ENCODE results near the gene ADGRD1.

The ADGRD1 gene

DNA sequence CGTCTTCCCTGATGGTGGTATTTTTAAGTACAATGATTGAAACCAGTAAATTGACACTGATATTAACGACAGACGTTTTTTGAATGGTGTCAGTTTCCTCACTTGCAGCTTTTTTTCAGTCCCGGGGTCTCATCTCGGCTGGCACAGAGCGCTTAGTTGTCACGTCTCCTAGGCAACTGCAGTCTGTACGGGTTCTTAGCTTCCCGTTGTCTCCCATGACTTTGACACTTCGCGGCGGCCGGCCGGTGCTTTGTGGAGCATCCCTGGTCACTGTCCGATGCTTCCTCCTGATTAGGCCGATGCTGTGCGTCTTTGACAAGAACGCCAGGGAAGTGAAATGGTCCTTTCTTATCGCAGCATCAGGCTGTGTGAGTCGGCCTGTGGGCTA is 67.4 kb downstream of the ADGRD1 start:
- TF ChIP-seq MYC (IDR thresholded peaks at IDR 0.05; ENCODE audit: low read depth, low read length), result no peak
- TF ChIP-seq POLR2A (IDR thresholded peaks at IDR 0.05; ENCODE audit: extremely low read depth, insufficient read length), result no peak
- TF ChIP-seq MAX (IDR thresholded peaks at IDR 0.05; ENCODE audit: low read depth, low read length), result no peak
- TF ChIP-seq, protein P1, sequence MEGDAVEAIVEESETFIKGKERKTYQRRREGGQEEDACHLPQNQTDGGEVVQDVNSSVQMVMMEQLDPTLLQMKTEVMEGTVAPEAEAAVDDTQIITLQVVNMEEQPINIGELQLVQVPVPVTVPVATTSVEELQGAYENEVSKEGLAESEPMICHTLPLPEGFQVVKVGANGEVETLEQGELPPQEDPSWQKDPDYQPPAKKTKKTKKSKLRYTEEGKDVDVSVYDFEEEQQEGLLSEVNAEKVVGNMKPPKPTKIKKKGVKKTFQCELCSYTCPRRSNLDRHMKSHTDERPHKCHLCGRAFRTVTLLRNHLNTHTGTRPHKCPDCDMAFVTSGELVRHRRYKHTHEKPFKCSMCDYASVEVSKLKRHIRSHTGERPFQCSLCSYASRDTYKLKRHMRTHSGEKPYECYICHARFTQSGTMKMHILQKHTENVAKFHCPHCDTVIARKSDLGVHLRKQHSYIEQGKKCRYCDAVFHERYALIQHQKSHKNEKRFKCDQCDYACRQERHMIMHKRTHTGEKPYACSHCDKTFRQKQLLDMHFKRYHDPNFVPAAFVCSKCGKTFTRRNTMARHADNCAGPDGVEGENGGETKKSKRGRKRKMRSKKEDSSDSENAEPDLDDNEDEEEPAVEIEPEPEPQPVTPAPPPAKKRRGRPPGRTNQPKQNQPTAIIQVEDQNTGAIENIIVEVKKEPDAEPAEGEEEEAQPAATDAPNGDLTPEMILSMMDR (IDR thresholded peaks at IDR 0.05; ENCODE audit: low read depth, low read length), result no peak
- no peak overlapping the region for H3K4me3 ChIP-seq (ENCODE audit: low read depth, low read length)
- DNase-seq (ENCODE audit: low read depth), result no peak

DNA sequence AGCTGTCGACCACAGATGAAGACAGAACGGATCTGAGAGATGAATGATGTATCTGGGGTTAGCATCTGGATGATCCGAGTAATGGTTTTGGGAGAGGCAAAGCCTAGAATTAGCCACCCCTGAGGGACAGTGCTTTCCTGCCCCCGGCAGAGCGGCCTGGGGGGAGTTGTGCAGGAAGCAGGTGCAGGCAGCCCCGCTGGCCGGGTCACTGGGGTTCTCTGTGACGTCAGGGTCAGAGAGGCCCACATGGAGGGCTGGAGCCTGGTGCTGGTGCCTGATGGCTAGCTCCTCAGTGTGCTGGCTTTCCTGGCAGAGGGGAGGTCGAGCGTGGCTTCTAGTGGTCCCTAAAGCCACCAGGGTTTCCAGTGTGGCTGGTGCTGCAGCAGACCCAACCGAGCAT is 70.3 kb downstream of the ADGRD1 start:
- no peak for TF ChIP-seq MYC (IDR thresholded peaks at IDR 0.05; ENCODE audit: low read depth, low read length)
- no peak for TF ChIP-seq MAX (IDR thresholded peaks at IDR 0.05; ENCODE audit: low read depth, low read length)
- TF ChIP-seq, protein P1 (IDR thresholded peaks at IDR 0.05; ENCODE audit: low read depth, low read length), result no peak
- TF ChIP-seq POLR2A (IDR thresholded peaks at IDR 0.05; ENCODE audit: extremely low read depth, insufficient read length), result no peak
- no peak overlapping the region for H3K4me3 ChIP-seq (ENCODE audit: low read depth, low read length)
- DNase-seq (ENCODE audit: low read depth), result no peak

- TF ChIP-seq MYC (IDR thresholded peaks at IDR 0.05; ENCODE audit: low read depth, low read length) (no peak), POLR2A (IDR thresholded peaks at IDR 0.05; ENCODE audit: extremely low read depth, insufficient read length) (no peak), MAX (IDR thresholded peaks at IDR 0.05; ENCODE audit: low read depth, low read length) (no peak)
- TF ChIP-seq, protein P1 (IDR thresholded peaks at IDR 0.05; ENCODE audit: low read depth, low read length), result no peak
- no peak for DNase-seq (ENCODE audit: low read depth)
- no peak overlapping the region for H3K4me3 ChIP-seq (ENCODE audit: low read depth, low read length)
Measured at GRCh38 chr12:131024721-131025120, 71.0 kb downstream of the ADGRD1 start.

DNA sequence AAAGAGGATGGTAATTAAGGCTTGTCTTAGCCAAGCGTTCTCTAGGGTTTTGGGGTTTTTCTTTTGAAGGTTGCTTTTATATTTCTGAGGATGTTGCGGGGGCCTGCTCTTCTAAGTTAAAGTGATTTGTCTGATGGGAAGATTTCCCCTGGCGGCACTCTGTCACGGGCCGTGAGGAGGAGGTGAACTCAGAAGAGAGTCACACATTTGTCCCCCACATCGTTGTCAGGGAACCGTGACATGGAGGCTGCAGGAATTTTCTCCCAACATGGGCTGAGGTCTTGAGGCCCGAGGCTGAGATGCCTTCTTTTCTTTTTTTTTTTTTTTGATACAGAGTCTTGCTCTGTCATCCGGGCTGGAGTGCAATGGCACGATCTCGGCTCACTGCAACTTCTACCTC is 71.5 kb downstream of the ADGRD1 start:
- TF ChIP-seq MAX (IDR thresholded peaks at IDR 0.05; ENCODE audit: low read depth, low read length), result no peak
- TF ChIP-seq, protein P1 (IDR thresholded peaks at IDR 0.05; ENCODE audit: low read depth, low read length), result no peak
- no peak for TF ChIP-seq POLR2A (IDR thresholded peaks at IDR 0.05; ENCODE audit: extremely low read depth, insufficient read length)
- TF ChIP-seq MYC (IDR thresholded peaks at IDR 0.05; ENCODE audit: low read depth, low read length), result no peak
- no peak for DNase-seq (ENCODE audit: low read depth)
- H3K4me3 ChIP-seq (ENCODE audit: low read depth, low read length), result no peak overlapping the region

GRCh38 chr12:131025939-131026702 is 72.4 kb downstream of the ADGRD1 start:
- TF ChIP-seq MAX (IDR thresholded peaks at IDR 0.05; ENCODE audit: low read depth, low read length) (no peak), MYC (IDR thresholded peaks at IDR 0.05; ENCODE audit: low read depth, low read length) (no peak), POLR2A (IDR thresholded peaks at IDR 0.05; ENCODE audit: extremely low read depth, insufficient read length) (no peak)
- TF ChIP-seq, protein P1 (IDR thresholded peaks at IDR 0.05; ENCODE audit: low read depth, low read length), result no peak
- H3K4me3 ChIP-seq (ENCODE audit: low read depth, low read length), result no peak overlapping the region
- no peak for DNase-seq (ENCODE audit: low read depth)

Data from NB4 (cell line).